Testis (tissue), 3 donors: ENCODE data around the gene EPN3. TPM values are rescaled to one million over a fixed set of nuclear protein-coding genes. Genes with fewer than 3 reads are reported as not detected.

Experiments used
- DNase-seq: peaks from one replicate; pipeline ENCODE4 v3.0.0-alpha.2; 2019
- H3K27ac ChIP-seq, 2 donors: fragments of 200-600 bp; sonication (generic); one replicate each; pipeline ENCODE4 v1.5.1; 2019
- H3K27me3 ChIP-seq: fragments of 200-600 bp; sonication (generic); one replicate; pipeline ENCODE4 v1.5.1; 2019
- H3K36me3 ChIP-seq: fragments of 200-600 bp; sonication (generic); one replicate; pipeline ENCODE4 v1.5.1; 2017; ENCODE audit warnings: low read depth; ENCODE audit errors: missing control alignments
- H3K4me1 ChIP-seq: fragments of 200-600 bp; sonication (generic); one replicate; pipeline ENCODE4 v1.5.1; 2019
- H3K4me3 ChIP-seq, 2 donors: fragments of 200-600 bp; sonication (generic); one replicate each; pipeline ENCODE4 v1.5.1; 2017 to 2019
- H3K9me3 ChIP-seq: fragments of 200-600 bp; sonication (generic); one replicate; pipeline ENCODE4 v1.5.1; 2017
- POLR2A ChIP-seq: fragments of 450-650 bp; IDR thresholded peaks from one replicate; pipeline ENCODE4 v1.6.1; 2017; ENCODE audit warnings: antibody characterized with exemption, mild to moderate bottlenecking, moderate library complexity
- WGBS, 2 donors: methylation state at CpG; one replicate each; pipeline ENCODE4 v1.1.5; 2018; 5-methylcytosine and 5-hydroxymethylcytosine counted together
- intact Hi-C: fragments of 100-400 bp; cut with DNase I; formaldehyde crosslinking; loops from one replicate; pipeline ENCODE4 v1.15.1; 2023; ENCODE audit warnings: low total_unique reads
- polyA plus RNA-seq: library from polyadenylated mRNA; stranded (reverse); fragments of 350-450 nt; fragmentation: Illumina TruSeq; extraction: RNeasy Lipid Tissue Mini Kit (QIAGEN cat#74804); gene quantifications from one replicate; pipeline ENCODE4 v1.2.3, GENCODE V29; 2014; ENCODE audit warnings: low read depth, low replicate concordance; ENCODE audit not compliant: insufficient read depth
- total RNA-seq, 2 donors: library from RNA; depleted of rRNA; stranded (reverse); fragments of >200 nt; gene quantifications; one replicate each; pipeline ENCODE4 v1.2.3, GENCODE V29; 2016
- TF ChIP-seq, protein P1 (sequence below), 3 experiments: fragments of 450-650 bp in 2 of 3; fragments of 200-600 bp in 1 of 3; sonication (generic) in 1 of 3; IDR thresholded peaks; one replicate each; pipeline ENCODE4 v1.5.1; 2016 to 2019; ENCODE audit warnings: antibody characterized with exemption in 3 of 3, mild to moderate bottlenecking in 2 of 3, moderate library complexity in 1 of 3

The EPN3 gene
- total and polyA plus RNA-seq, 3 donors from 2014 or later: 4.9 to 6.3 (median 6.3) TPM

DNA sequence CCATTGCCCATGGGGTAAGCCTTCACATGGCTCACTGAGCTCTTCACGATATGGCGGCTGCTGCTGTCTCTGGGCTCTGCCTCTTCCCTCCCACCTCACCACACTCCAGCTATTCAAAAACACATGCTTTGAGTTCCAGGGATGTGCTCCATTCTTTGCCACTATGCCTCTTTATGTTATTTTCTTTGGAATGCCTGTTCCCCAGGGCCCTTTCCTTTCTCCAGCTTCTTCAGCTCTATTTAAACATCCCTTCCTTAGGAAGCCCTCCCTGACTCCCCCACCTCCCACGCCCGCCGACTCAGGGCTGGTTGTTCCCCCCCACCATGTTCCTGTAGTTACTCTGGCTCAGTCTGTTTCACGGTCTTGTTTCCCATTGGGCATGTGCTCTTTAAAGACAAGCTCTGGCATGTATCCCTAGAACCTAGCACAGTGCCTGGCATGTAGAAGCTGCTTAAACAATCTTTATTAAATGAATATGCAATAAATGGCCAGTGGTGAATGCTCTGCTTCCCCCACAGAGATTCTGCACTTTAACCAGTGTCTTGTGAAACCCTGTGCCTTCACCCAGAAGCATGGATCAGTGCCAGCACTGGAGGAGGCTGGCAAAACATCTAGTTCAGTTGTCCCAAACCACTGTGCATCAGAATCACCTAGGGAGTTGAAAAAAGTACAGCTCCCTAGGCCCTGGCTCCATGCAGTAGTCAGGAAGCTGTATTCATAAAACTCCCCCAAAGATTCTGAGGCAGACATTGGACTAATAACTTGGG lies 17.4 kb upstream of the EPN3 start:
- peaks cover 58% of the 10 kb centered on the region for H3K4me1 ChIP-seq
- no peaks in the 10 kb centered on the region for H3K27me3 ChIP-seq
- peak; percentile 69 for DNase-seq
- 50 to 56% methylated on average over 6 of the region's 6 CpGs for WGBS, 2 donors
- TF ChIP-seq, protein P1, sequence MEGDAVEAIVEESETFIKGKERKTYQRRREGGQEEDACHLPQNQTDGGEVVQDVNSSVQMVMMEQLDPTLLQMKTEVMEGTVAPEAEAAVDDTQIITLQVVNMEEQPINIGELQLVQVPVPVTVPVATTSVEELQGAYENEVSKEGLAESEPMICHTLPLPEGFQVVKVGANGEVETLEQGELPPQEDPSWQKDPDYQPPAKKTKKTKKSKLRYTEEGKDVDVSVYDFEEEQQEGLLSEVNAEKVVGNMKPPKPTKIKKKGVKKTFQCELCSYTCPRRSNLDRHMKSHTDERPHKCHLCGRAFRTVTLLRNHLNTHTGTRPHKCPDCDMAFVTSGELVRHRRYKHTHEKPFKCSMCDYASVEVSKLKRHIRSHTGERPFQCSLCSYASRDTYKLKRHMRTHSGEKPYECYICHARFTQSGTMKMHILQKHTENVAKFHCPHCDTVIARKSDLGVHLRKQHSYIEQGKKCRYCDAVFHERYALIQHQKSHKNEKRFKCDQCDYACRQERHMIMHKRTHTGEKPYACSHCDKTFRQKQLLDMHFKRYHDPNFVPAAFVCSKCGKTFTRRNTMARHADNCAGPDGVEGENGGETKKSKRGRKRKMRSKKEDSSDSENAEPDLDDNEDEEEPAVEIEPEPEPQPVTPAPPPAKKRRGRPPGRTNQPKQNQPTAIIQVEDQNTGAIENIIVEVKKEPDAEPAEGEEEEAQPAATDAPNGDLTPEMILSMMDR (IDR thresholded peaks at IDR 0.05): no peak
- no peak for TF ChIP-seq POLR2A
- intact Hi-C loops: no loop called here
- H3K36me3 ChIP-seq: no peaks in the 10 kb centered on the region
- H3K27ac ChIP-seq: peak overlapping the region in 1 of 2 donors; percentile 70
- no peaks in the 10 kb centered on the region for H3K9me3 ChIP-seq
- no peak overlapping the region for H3K4me3 ChIP-seq

DNA sequence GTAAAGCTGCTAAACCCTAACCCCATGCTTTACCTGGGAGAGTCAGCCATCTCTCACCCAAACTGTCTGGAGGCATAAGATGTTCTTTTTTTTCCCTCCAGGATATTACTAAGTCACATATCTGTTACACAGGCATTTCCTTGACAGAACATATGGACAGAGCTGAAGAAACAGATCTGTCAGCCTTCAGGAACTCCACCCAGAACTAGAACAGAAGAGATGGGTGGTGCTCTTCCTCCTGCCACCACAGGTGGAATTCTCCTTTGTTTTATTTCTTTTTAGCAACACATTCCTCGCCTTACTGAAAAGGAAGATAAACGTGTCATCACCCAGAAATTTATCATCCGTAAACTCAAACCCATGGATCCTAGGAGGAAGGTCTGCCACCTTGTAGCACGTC lies 15.5 kb upstream of the EPN3 start:
- no peak overlapping the region for H3K27ac ChIP-seq
- DNase-seq: no peak
- intact Hi-C loops: no loop called here
- peaks cover 47% of the 10 kb centered on the region for H3K4me1 ChIP-seq
- 85 to 86% methylated on average over 4 of the region's 4 CpGs for WGBS, 2 donors
- no peaks in the 10 kb centered on the region for H3K27me3 ChIP-seq
- no peaks in the 10 kb centered on the region for H3K36me3 ChIP-seq
- H3K9me3 ChIP-seq: no peaks in the 10 kb centered on the region
- TF ChIP-seq POLR2A: no peak
- TF ChIP-seq, protein P1 (IDR thresholded peaks at IDR 0.05): no peak
- H3K4me3 ChIP-seq: no peak overlapping the region

DNA sequence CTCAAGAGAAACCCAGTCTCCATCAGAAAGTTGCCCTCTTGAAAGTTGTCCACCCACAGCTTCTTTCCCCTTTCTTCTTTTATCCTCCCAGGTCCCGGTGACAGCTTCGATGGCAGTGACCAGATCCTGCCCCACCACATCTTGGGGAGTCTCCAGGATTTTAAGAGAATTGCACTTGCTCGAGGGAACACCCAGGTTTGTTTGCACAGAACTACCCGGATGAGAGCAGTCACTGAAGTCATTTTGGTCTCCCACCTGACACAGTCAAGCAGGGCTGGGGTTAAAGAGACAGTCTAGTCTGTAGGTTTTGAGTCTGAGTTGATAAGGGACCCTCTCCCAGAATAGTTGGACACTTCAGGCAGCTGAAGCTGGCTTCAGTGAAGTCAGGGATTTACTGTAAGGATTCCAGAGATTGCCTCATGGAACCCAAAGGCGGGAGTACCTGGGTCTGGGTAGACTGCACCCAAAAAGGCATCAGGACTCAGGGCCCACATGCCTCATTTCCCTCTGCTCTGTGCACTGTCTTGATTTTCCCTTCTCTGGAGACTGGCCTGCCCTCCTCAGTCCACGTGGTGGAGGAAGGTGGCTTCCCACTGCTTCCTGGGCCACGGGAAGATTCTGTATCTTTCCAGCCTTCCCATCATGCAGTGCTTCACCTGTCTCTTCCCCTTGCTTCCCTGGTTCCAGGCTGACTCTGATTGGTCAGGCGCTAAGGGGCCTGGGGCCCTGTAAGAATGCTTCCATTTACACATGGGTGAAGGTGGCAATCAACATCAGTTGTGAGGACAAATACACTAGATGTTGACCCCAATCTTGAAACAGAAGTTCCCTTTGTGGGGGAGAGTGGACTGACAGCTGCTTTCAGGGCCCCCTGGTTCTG lies 14.8 kb upstream of the EPN3 start:
- Histone ChIP-seq H3K4me3 (no peak overlapping the region), H3K27me3 (no peaks in the 10 kb centered on the region), H3K9me3 (no peaks in the 10 kb centered on the region), H3K36me3 (no peaks in the 10 kb centered on the region), H3K4me1 (peaks cover 44% of the 10 kb centered on the region), H3K27ac (peak overlapping the region; percentile 66 to 82)
- TF ChIP-seq POLR2A: no peak
- TF ChIP-seq, protein P1 (IDR thresholded peaks at IDR 0.05): no peak
- intact Hi-C loops: no loop called here
- no peak for DNase-seq
- 89 to 90% methylated on average over 7 to 8 of the region's 8 CpGs for WGBS, 2 donors

DNA sequence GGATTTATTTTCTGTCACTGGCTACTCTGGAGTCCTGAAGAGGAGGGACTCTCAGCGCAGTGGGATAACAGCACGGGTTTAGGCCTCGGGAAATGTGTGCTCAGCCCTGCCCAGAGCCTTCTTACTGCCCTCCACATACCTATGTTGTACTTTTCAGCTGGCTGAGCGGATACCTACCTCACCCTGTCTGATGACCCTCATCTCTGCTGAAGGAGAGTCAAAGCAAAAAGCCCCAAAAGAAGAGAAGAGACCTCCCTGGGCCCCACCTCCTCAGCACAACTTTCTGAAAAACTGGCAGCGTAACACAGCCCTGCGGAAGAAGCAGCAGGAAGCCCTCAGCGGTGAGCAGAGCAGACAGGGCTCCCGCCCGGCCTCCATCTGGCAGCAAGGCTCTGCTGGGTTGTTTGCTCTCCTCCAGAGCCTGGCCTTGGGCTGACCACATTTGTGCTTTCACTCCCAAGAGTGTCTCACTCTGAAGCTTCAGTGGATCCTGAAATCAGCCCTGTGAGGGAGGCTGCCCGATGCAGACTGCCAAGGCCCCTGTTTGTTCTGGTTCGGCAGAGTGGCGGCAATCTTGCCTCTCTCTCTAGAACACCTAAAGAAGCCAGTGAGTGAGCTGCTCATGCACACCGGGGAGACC lies 14.0 kb upstream of the EPN3 start:
- H3K36me3 ChIP-seq: no peaks in the 10 kb centered on the region
- H3K9me3 ChIP-seq: no peaks in the 10 kb centered on the region

More for the DNA sequence above, 14.0 kb upstream of the EPN3 start:
- no peaks in the 10 kb centered on the region for H3K27me3 ChIP-seq
- 45 to 76% methylated on average over 12 to 13 of the region's 13 CpGs for WGBS, 2 donors
- TF ChIP-seq, protein P1 (IDR thresholded peaks at IDR 0.05): no peak
- DNase-seq: peak; percentile 60
- H3K4me1 ChIP-seq: peaks cover 41% of the 10 kb centered on the region
- intact Hi-C loops: no loop called here
- no peak overlapping the region for H3K4me3 ChIP-seq
- peak overlapping the region; percentile 66 to 82 for H3K27ac ChIP-seq
